ENCODE measurements around the gene AIMP1.
"Not testable (repeated sequence)": the region's sequence is repeated elsewhere in the genome, so short reads cannot be mapped to it uniquely, and the experiment has no call there.

AIMP1 gene

GRCh38 chr4:106321814-106322213 lies 5.5 kb downstream of the AIMP1 start:
- H3K9me3 ChIP-seq (ENCODE audit: control insufficient read depth in 2 of 2, low read length in 2 of 2); H3K27ac ChIP-seq (ENCODE audit: low read depth in 2 of 2, low read length in 2 of 2); H3K27me3 ChIP-seq (ENCODE audit: control insufficient read depth in 2 of 2, insufficient read depth in 2 of 2, low read length in 2 of 2); H3K9ac ChIP-seq (ENCODE audit: low read depth in 1 of 2, low read length in 2 of 2); H3K4me1 ChIP-seq (ENCODE audit: control insufficient read depth in 2 of 2, insufficient read depth in 2 of 2, low read length in 2 of 2); H3K4me3 ChIP-seq (ENCODE audit: low read length in 2 of 2): not testable (repeated sequence)
- peaks cover 5 to 12% of the 10 kb centered on the region in 2 donors for H3K36me3 ChIP-seq (ENCODE audit: control insufficient read depth in 2 of 2, insufficient read depth in 2 of 2, low read length in 2 of 2)

DNA sequence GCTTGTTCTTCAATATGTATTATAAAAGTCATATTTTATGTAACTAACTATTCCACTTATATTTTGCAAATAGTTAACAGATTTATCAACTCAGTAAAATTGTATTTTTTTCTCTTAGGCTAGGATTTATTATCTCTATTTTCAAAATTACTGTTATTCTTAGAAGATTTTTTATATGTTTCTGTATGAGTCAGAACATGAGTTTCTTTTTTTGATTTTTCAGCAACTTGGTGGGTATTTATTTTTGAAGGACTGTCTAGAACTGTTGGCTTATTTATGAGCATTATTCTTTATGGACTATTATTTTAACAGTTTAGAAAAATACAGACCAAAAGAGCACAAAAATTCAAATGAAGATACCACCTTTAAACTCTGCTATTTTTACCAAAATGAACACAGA lies 6.8 kb downstream of the AIMP1 start:
- peaks cover 18 to 25% of the 10 kb centered on the region in 2 donors for H3K36me3 ChIP-seq (ENCODE audit: control insufficient read depth in 2 of 2, insufficient read depth in 2 of 2, low read length in 2 of 2)
- no peaks in the 10 kb centered on the region for H3K4me1 ChIP-seq (ENCODE audit: control insufficient read depth in 2 of 2, insufficient read depth in 2 of 2, low read length in 2 of 2)
- no peak overlapping the region for H3K27ac ChIP-seq (ENCODE audit: low read depth in 2 of 2, low read length in 2 of 2)
- H3K4me3 ChIP-seq (ENCODE audit: low read length in 2 of 2) = no peak overlapping the region
- H3K9ac ChIP-seq (ENCODE audit: low read depth in 1 of 2, low read length in 2 of 2) = no peak overlapping the region
- no peaks in the 10 kb centered on the region for H3K27me3 ChIP-seq (ENCODE audit: control insufficient read depth in 2 of 2, insufficient read depth in 2 of 2, low read length in 2 of 2)
- no peaks in the 10 kb centered on the region for H3K9me3 ChIP-seq (ENCODE audit: control insufficient read depth in 2 of 2, low read length in 2 of 2)

GRCh38 chr4:106325800-106326199 lies 9.4 kb downstream of the AIMP1 start:
- H3K4me1 ChIP-seq (ENCODE audit: control insufficient read depth in 2 of 2, insufficient read depth in 2 of 2, low read length in 2 of 2) = no peaks in the 10 kb centered on the region
- H3K36me3 ChIP-seq (ENCODE audit: control insufficient read depth in 2 of 2, insufficient read depth in 2 of 2, low read length in 2 of 2) = peaks cover 35 to 36% of the 10 kb centered on the region in 2 donors
- H3K9me3 ChIP-seq (ENCODE audit: control insufficient read depth in 2 of 2, low read length in 2 of 2) = no peaks in the 10 kb centered on the region
- no peak overlapping the region for H3K4me3 ChIP-seq (ENCODE audit: low read length in 2 of 2)
- H3K27me3 ChIP-seq (ENCODE audit: control insufficient read depth in 2 of 2, insufficient read depth in 2 of 2, low read length in 2 of 2) = no peaks in the 10 kb centered on the region
- H3K27ac ChIP-seq (ENCODE audit: low read depth in 2 of 2, low read length in 2 of 2) = no peak overlapping the region
- H3K9ac ChIP-seq (ENCODE audit: low read depth in 1 of 2, low read length in 2 of 2) = no peak overlapping the region

DNA sequence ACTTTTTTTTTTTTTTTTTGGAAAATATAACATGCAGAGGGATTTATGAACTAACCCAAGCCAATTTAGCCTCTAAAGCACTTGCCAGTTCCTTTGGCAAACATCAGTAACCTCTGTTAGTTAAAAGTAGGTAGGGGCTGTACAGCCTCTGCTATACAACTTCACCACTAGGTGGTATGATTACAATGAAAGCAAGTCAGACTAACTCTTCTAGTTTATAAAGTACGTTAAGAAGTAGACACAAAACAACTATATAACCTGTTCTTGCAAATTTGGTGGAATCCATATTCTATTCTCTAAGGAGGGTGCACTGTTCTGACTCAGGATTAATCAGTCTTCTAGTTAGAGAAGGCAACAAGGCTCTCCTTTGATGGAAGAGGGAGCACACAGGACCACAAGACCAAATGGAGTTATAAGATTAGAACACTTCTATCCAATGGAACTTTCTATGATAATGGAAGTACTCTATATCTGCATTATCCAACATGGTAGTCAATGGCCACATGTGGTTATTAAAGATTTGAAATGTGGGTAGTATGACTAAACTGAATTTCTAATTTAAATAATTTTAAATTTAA lies 12.8 kb downstream of the AIMP1 start:
- peaks cover 53 to 57% of the 10 kb centered on the region in 2 donors for H3K36me3 ChIP-seq (ENCODE audit: control insufficient read depth in 2 of 2, insufficient read depth in 2 of 2, low read length in 2 of 2)
- H3K9ac ChIP-seq (ENCODE audit: low read depth in 1 of 2, low read length in 2 of 2) = no peak overlapping the region
- H3K9me3 ChIP-seq (ENCODE audit: control insufficient read depth in 2 of 2, low read length in 2 of 2) = no peaks in the 10 kb centered on the region
- H3K4me3 ChIP-seq (ENCODE audit: low read length in 2 of 2) = no peak overlapping the region
- H3K27me3 ChIP-seq (ENCODE audit: control insufficient read depth in 2 of 2, insufficient read depth in 2 of 2, low read length in 2 of 2) = no peaks in the 10 kb centered on the region
- H3K4me1 ChIP-seq (ENCODE audit: control insufficient read depth in 2 of 2, insufficient read depth in 2 of 2, low read length in 2 of 2) = no peaks in the 10 kb centered on the region
- H3K27ac ChIP-seq (ENCODE audit: low read depth in 2 of 2, low read length in 2 of 2) = no peak overlapping the region

DNA sequence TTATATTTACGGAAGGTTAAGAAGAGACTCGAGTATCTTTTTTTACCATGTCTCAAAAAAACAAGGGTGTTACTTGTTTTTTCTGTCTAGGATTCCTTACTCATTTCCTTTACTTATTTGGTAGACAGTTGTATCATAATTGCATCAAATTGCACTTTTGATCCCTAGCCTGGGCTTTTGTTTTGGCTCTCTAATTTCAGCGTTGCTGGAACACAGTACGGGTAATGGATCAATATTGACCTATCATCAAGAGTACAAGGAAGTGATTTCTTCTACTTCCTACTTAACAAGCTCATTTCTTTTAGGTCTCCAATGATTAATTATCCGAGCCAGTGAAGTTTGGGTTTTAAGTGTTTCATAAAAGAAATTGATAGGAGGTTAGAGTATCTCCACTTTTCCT lies 16.8 kb downstream of the AIMP1 start:
- Histone ChIP-seq H3K9me3 (ENCODE audit: control insufficient read depth in 2 of 2, low read length in 2 of 2) (no peaks in the 10 kb centered on the region), H3K27me3 (ENCODE audit: control insufficient read depth in 2 of 2, insufficient read depth in 2 of 2, low read length in 2 of 2) (no peaks in the 10 kb centered on the region), H3K4me1 (ENCODE audit: control insufficient read depth in 2 of 2, insufficient read depth in 2 of 2, low read length in 2 of 2) (no peaks in the 10 kb centered on the region), H3K36me3 (ENCODE audit: control insufficient read depth in 2 of 2, insufficient read depth in 2 of 2, low read length in 2 of 2) (peaks cover 59 to 60% of the 10 kb centered on the region in 2 donors), H3K9ac (ENCODE audit: low read depth in 1 of 2, low read length in 2 of 2) (no peak overlapping the region), H3K4me3 (ENCODE audit: low read length in 2 of 2) (no peak overlapping the region), H3K27ac (ENCODE audit: low read depth in 2 of 2, low read length in 2 of 2) (no peak overlapping the region)

DNA sequence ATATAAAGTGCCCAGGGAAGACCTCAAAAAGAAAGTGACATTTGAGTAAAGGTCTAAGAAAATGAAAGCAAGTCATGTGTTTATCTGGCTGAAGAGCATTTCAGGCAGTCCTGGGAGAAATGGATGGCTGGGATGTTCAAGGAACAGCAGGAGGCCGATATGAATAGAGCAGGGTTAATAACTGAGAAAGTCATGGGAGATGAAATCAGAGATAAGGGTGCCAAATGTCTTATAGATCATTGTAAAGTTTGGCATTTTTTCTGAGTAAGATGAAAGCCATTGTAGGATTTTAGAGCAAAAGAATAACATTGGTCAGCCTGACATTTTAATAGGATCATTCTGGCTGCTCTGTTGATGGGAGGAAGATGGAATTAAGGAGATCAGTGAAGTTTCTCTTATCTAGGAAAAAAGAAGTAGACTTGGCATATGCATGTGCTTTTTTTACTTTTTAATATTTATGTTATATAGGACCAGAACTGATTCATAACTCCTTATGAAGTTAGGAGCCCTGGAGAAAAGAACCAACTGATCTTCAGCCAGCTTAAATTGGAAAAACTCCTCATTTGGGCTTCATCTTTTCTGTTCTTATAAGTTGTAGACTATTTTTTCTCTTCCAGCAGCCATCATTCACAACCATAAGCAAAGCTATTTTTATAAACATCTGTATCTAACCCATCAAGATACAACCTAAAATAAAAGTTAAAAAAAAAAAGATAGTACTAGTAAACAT lies 18.6 kb downstream of the AIMP1 start:
- H3K9me3 ChIP-seq (ENCODE audit: control insufficient read depth in 2 of 2, low read length in 2 of 2) = no peaks in the 10 kb centered on the region
- no peak overlapping the region for H3K9ac ChIP-seq (ENCODE audit: low read depth in 1 of 2, low read length in 2 of 2)
- H3K27ac ChIP-seq (ENCODE audit: low read depth in 2 of 2, low read length in 2 of 2) = no peak overlapping the region
- no peak overlapping the region for H3K4me3 ChIP-seq (ENCODE audit: low read length in 2 of 2)
- no peaks in the 10 kb centered on the region for H3K4me1 ChIP-seq (ENCODE audit: control insufficient read depth in 2 of 2, insufficient read depth in 2 of 2, low read length in 2 of 2)
- peaks cover 58 to 62% of the 10 kb centered on the region in 2 donors for H3K36me3 ChIP-seq (ENCODE audit: control insufficient read depth in 2 of 2, insufficient read depth in 2 of 2, low read length in 2 of 2)
- no peaks in the 10 kb centered on the region for H3K27me3 ChIP-seq (ENCODE audit: control insufficient read depth in 2 of 2, insufficient read depth in 2 of 2, low read length in 2 of 2)

GRCh38 chr4:106336618-106337017 lies 20.3 kb downstream of the AIMP1 start:
- Histone ChIP-seq H3K36me3 (ENCODE audit: control insufficient read depth in 2 of 2, insufficient read depth in 2 of 2, low read length in 2 of 2) (peaks cover 53 to 54% of the 10 kb centered on the region in 2 donors), H3K9ac (ENCODE audit: low read depth in 1 of 2, low read length in 2 of 2) (no peak overlapping the region), H3K4me3 (ENCODE audit: low read length in 2 of 2) (no peak overlapping the region), H3K9me3 (ENCODE audit: control insufficient read depth in 2 of 2, low read length in 2 of 2) (no peaks in the 10 kb centered on the region), H3K27ac (ENCODE audit: low read depth in 2 of 2, low read length in 2 of 2) (no peak overlapping the region), H3K27me3 (ENCODE audit: control insufficient read depth in 2 of 2, insufficient read depth in 2 of 2, low read length in 2 of 2) (no peaks in the 10 kb centered on the region), H3K4me1 (ENCODE audit: control insufficient read depth in 2 of 2, insufficient read depth in 2 of 2, low read length in 2 of 2) (no peaks in the 10 kb centered on the region)

- H3K9ac ChIP-seq (ENCODE audit: low read depth in 1 of 2, low read length in 2 of 2) = no peak overlapping the region
- H3K9me3 ChIP-seq (ENCODE audit: control insufficient read depth in 2 of 2, low read length in 2 of 2) = no peaks in the 10 kb centered on the region
- peaks cover 49% of the 10 kb centered on the region in 2 donors for H3K36me3 ChIP-seq (ENCODE audit: control insufficient read depth in 2 of 2, insufficient read depth in 2 of 2, low read length in 2 of 2)
- H3K4me3 ChIP-seq (ENCODE audit: low read length in 2 of 2) = no peak overlapping the region
- H3K27me3 ChIP-seq (ENCODE audit: control insufficient read depth in 2 of 2, insufficient read depth in 2 of 2, low read length in 2 of 2) = no peaks in the 10 kb centered on the region
- H3K4me1 ChIP-seq (ENCODE audit: control insufficient read depth in 2 of 2, insufficient read depth in 2 of 2, low read length in 2 of 2) = no peaks in the 10 kb centered on the region
- no peak overlapping the region for H3K27ac ChIP-seq (ENCODE audit: low read depth in 2 of 2, low read length in 2 of 2)
Measured at GRCh38 chr4:106337916-106338315, 21.6 kb downstream of the AIMP1 start.

DNA sequence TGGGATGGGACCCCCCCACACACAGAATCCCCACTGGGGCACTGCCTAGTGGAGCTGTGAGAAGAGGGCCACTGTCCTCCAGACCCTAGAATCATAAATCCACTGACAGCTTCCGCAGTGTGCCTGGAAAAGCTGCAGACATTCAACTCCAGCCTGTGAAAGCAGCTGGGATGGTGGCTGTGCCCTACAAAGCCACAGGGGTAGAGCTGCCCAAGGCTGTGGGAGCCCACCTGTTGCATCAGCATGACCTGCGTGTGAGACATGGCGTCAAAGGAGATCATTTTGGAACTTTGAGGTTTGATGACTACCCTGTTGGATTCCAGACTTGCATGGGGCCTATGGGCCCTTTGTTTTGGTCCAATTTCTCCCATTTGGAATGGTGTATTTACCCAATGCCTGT lies 22.3 kb downstream of the AIMP1 start:
- Histone ChIP-seq H3K4me1 (ENCODE audit: control insufficient read depth in 2 of 2, insufficient read depth in 2 of 2, low read length in 2 of 2) (no peaks in the 10 kb centered on the region), H3K36me3 (ENCODE audit: control insufficient read depth in 2 of 2, insufficient read depth in 2 of 2, low read length in 2 of 2) (peaks cover 43 to 44% of the 10 kb centered on the region in 2 donors), H3K27ac (ENCODE audit: low read depth in 2 of 2, low read length in 2 of 2) (no peak overlapping the region), H3K9me3 (ENCODE audit: control insufficient read depth in 2 of 2, low read length in 2 of 2) (no peaks in the 10 kb centered on the region), H3K27me3 (ENCODE audit: control insufficient read depth in 2 of 2, insufficient read depth in 2 of 2, low read length in 2 of 2) (no peaks in the 10 kb centered on the region), H3K4me3 (ENCODE audit: low read length in 2 of 2) (no peak overlapping the region), H3K9ac (ENCODE audit: low read depth in 1 of 2, low read length in 2 of 2) (no peak overlapping the region)

- Histone ChIP-seq H3K9me3 (ENCODE audit: control insufficient read depth in 2 of 2, low read length in 2 of 2) (no peaks in the 10 kb centered on the region), H3K4me3 (ENCODE audit: low read length in 2 of 2) (no peak overlapping the region), H3K9ac (ENCODE audit: low read depth in 1 of 2, low read length in 2 of 2) (no peak overlapping the region), H3K27ac (ENCODE audit: low read depth in 2 of 2, low read length in 2 of 2) (no peak overlapping the region), H3K27me3 (ENCODE audit: control insufficient read depth in 2 of 2, insufficient read depth in 2 of 2, low read length in 2 of 2) (no peaks in the 10 kb centered on the region), H3K4me1 (ENCODE audit: control insufficient read depth in 2 of 2, insufficient read depth in 2 of 2, low read length in 2 of 2) (no peaks in the 10 kb centered on the region), H3K36me3 (ENCODE audit: control insufficient read depth in 2 of 2, insufficient read depth in 2 of 2, low read length in 2 of 2) (peaks cover 38 to 42% of the 10 kb centered on the region in 2 donors)
Measured at GRCh38 chr4:106339431-106339830, 23.1 kb downstream of the AIMP1 start.

All from mucosa of rectum (tissue), 2 donors.